B cell (primary cell): ENCODE measurements around the gene ZNF410.

Source experiments
- CTCF ChIP-seq: fragments of 200-600 bp; IDR thresholded peaks from one replicate; pipeline ENCODE4 v1.8.0; 2022; ENCODE audit warnings: antibody characterized with exemption, mild to moderate bottlenecking
- EZH2 ChIP-seq: IDR thresholded peaks from 2 replicates; pipeline ENCODE4 v1.6.1; 2012; ENCODE audit warnings: borderline replicate concordance, low read depth, mild to moderate bottlenecking, moderate library complexity, low read length; ENCODE audit not compliant: insufficient read depth, poor library complexity, severe bottlenecking

GRCh38 chr14:73937012-73937411 is 50.4 kb downstream of the ZNF410 start:
- no peak for TF ChIP-seq EZH2
- TF ChIP-seq CTCF: no peak
